ENCODE data around the gene ADCK1. TPM values are rescaled to one million over a fixed set of nuclear protein-coding genes. Genes with fewer than 3 reads are reported as not detected.
"Not testable (repeated sequence)": the region's sequence is repeated elsewhere in the genome, so short reads cannot be mapped to it uniquely, and the experiment has no call there.

The ADCK1 gene
- total RNA-seq, 1 donor from 2014 or later = 10.3 TPM

DNA sequence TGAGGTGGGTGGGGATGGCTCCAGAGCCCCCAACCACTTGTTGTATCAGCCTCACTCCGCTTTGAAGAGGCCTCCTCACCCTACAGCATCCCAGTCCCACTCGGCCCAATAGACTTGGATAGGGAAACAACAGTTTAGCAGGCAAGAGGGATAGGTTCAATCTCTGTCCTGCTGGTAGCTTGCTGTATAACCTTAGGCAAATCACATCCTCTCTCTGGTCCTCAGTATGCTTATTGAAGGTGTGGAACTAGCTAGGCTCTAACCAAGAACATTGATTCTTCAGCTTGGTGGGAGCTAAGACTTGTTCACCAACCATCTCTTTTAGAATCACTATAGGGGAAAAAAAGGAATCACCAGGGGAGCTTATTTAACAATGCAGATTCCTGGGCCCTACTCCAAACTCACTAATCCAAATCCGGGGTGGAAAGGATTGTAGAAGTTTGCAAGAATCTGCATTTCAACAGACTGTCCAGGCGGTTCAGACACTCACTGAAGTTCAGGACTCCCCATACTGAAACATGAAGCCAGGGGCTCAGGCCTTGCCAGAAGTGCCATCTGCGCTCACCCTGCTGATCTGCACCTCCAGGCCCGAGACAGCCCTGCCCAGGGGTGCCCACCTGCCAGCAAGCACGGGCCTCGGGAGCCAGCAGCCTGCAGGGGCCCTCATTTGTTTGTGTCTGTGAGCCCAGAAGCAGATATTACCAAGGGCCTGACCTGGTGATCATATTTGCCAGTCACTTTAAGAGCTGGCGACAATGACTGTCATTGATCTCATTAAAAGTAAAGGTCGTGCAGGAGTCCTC, 113.0 kb downstream of the ADCK1 start:
- intact Hi-C loops (cut with micrococcal nuclease) = no loop called here

DNA sequence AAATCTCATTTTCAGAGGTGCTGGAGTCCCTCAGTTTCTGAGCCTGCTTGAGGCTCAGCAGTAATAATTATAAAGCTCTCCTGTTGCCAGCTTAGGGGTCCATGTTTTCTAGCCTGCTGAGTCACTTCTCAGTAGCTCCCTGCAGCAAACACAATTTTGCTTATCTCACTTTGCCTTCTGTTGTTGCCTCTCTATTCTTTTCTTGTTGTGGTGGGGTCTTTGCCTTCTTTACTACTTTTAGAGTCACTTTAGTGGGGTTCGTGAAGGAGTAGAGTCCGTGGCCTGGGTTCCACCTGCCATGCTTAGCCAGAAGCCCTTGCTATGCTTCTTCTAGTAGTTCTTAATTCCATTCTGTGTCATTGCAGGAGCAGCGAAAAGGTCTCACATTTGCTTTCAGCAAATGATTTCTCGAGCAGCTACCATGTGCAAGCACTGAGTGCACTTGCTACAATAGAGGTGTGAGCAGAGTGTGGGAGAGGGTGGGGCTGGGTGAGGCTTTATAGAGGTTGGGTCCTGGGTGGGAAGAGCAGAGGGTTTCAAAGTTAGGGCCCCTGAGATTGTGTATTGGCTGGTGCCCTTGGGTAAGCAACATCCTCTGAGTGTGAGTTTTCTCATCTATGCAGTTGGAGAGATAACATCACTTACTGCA, 114.3 kb downstream of the ADCK1 start:
- DNase-seq = no peak
- no peaks in the 10 kb centered on the region for H3K27me3 ChIP-seq (ENCODE audit: low read depth)
- H3K4me1 ChIP-seq = peaks cover 7% of the 10 kb centered on the region
- intact Hi-C loops (cut with micrococcal nuclease) = no loop called here
- H3K4me3 ChIP-seq = no peak overlapping the region
- no peaks in the 10 kb centered on the region for H3K9me3 ChIP-seq (replicated peaks)
- TF ChIP-seq, protein P1, sequence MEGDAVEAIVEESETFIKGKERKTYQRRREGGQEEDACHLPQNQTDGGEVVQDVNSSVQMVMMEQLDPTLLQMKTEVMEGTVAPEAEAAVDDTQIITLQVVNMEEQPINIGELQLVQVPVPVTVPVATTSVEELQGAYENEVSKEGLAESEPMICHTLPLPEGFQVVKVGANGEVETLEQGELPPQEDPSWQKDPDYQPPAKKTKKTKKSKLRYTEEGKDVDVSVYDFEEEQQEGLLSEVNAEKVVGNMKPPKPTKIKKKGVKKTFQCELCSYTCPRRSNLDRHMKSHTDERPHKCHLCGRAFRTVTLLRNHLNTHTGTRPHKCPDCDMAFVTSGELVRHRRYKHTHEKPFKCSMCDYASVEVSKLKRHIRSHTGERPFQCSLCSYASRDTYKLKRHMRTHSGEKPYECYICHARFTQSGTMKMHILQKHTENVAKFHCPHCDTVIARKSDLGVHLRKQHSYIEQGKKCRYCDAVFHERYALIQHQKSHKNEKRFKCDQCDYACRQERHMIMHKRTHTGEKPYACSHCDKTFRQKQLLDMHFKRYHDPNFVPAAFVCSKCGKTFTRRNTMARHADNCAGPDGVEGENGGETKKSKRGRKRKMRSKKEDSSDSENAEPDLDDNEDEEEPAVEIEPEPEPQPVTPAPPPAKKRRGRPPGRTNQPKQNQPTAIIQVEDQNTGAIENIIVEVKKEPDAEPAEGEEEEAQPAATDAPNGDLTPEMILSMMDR (IDR thresholded peaks at IDR 0.05; ENCODE audit: borderline replicate concordance) = no peak
- peaks cover 4% of the 10 kb centered on the region for H3K36me3 ChIP-seq
- no peak overlapping the region for H3K27ac ChIP-seq (replicated peaks)

More for the DNA sequence above, 113.0 kb downstream of the ADCK1 start:
- Histone ChIP-seq H3K4me1 (no peaks in the 10 kb centered on the region), H3K27ac (replicated peaks) (no peak overlapping the region), H3K9me3 (replicated peaks) (no peaks in the 10 kb centered on the region), H3K36me3 (peaks cover 4% of the 10 kb centered on the region), H3K4me3 (no peak overlapping the region), H3K27me3 (ENCODE audit: low read depth) (no peaks in the 10 kb centered on the region)
- no peak for DNase-seq
- TF ChIP-seq, protein P1 (IDR thresholded peaks at IDR 0.05; ENCODE audit: borderline replicate concordance) = no peak

DNA sequence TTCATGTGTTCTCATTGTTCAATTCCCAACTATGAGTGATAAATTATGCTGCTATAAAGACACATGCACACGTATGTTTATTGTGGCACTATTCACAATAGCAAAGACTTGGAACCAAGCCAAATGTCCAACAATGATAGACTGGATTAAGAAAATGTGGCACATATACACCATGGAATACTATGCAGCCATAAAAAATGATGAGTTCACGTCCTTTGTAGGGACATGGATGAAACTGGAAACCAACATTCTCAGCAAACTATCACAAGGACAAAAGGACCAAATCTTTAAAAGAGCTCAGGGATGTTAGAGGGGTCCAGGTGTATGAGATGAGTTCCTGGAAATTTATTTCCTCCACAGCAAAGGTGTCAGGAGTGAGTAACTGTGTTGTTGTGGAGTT, 115.5 kb downstream of the ADCK1 start:
- H3K4me3 ChIP-seq; H3K36me3 ChIP-seq; intact Hi-C loops (cut with micrococcal nuclease); H3K4me1 ChIP-seq; H3K27me3 ChIP-seq (ENCODE audit: low read depth); DNase-seq; H3K27ac ChIP-seq (replicated peaks); H3K9me3 ChIP-seq (replicated peaks): not testable (repeated sequence)

DNA sequence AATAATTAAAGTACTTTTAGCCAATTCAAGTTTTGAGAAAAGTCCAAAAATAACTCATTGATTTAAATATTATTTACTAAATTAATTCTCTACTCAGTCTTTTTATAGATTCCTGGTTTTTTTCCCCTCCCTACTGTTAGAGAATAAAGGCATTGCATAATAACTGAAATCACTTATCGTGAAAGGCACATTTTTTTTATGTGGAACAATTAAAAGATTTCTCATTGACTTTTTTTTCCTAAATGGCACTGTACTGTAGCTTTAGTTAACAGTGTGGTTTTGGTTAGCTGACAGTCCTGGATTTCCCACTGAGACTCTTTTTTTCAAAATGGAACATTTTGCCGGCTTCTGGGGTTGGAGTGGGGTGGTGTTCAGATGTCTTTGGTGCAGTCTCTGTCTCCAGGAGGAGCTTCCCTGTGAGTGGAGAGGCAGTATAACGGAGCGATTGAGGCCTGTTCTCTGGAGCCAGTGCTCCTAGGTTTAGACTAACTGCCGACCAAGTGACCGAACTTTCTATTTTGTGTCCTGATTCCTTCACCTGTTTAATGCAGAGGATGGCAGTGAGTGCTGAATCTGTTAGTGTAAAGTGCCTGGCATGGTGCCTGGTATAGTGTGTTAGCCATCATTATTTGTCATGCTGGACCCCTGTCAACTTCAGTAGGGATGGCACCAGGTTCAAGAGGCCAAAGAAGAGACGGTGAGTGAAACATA, 117.7 kb downstream of the ADCK1 start:
- H3K4me3 ChIP-seq = no peak overlapping the region
- H3K27me3 ChIP-seq (ENCODE audit: low read depth) = no peaks in the 10 kb centered on the region
- DNase-seq = no peak
- H3K27ac ChIP-seq (replicated peaks) = no peak overlapping the region
- peaks cover 10% of the 10 kb centered on the region for H3K9me3 ChIP-seq (replicated peaks)
- intact Hi-C loops (cut with micrococcal nuclease) = no loop called here
- peaks cover 8% of the 10 kb centered on the region for H3K36me3 ChIP-seq
- TF ChIP-seq, protein P1 (IDR thresholded peaks at IDR 0.05; ENCODE audit: borderline replicate concordance) = no peak
- peaks cover 7% of the 10 kb centered on the region for H3K4me1 ChIP-seq

DNA sequence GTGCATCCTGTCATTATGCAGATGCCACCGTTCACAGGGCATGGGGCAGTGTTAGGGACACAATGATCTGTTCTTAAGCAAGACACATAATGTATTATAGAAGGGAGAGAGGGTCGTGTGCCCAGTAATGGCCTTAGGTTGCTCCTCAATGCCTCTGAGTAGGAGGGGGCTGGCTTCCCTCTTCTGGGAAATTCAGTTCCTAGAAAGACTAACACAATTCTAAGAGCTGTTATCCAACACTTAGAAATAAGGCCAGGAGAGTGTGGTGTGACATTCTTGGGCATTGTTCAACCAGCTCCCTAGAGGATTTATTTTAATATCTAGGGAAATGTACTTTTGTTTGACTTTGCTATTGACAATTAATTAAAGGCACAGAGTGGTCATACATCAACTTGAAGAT, 118.5 kb downstream of the ADCK1 start:
- intact Hi-C loops (cut with micrococcal nuclease) = no loop called here
- peaks cover 10% of the 10 kb centered on the region for H3K9me3 ChIP-seq (replicated peaks)
- DNase-seq = no peak
- H3K27ac ChIP-seq (replicated peaks) = no peak overlapping the region
- H3K36me3 ChIP-seq = peaks cover 8% of the 10 kb centered on the region
- TF ChIP-seq, protein P1 (IDR thresholded peaks at IDR 0.05; ENCODE audit: borderline replicate concordance) = no peak
- H3K27me3 ChIP-seq (ENCODE audit: low read depth) = no peaks in the 10 kb centered on the region
- no peak overlapping the region for H3K4me3 ChIP-seq
- peaks cover 7% of the 10 kb centered on the region for H3K4me1 ChIP-seq

All from left ventricle myocardium inferior (tissue), 1 donor.